NCI-H82 treated with DMSO at 0.1 percent for 48 hours (cell line): ENCODE results near the gene MRI1.
"Not testable (repeated sequence)": the region's sequence is repeated elsewhere in the genome, so short reads cannot be mapped to it uniquely, and the experiment has no call there.

ENCODE experiments used
- DNase-seq: peaks from one replicate; lab custom pipeline; 2025; ENCODE audit not compliant: unreplicated experiment; lab: John Stamatoyannopoulos, UW

The MRI1 gene

DNA sequence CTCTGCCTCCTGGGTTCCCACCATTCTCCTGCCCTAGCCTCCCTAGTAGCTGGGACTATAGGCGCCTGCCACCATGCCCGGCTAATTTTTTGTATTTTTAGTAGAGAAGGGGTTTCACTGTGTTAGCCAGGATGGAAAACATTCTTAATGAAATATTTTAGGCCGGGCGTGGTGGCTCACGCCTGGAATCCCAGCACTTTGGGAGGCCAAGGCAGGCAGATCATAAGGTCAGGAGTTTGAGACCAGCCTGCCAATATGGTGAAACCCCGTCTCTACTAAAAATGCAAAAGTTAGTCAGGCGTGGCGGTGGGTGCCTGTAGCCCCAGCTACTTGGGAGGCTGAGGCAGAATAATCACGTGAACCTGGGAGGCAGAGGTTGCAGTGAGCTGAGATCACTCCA lies 29.0 kb downstream of the MRI1 start:
- DNase-seq: not testable (repeated sequence)

GRCh38 chr19:13794398-13794756 lies 30.1 kb downstream of the MRI1 start:
- DNase-seq: no peak

GRCh38 chr19:13794757-13795589 lies 30.7 kb downstream of the MRI1 start, which contains the start of gene ZSWIM4:
ZSWIM4 (plus strand) TSS chr19:13795443; CDS start chr19:13795649, 206 bp downstream.
- DNase-seq: peak; percentile 99

- DNase-seq: no peak
Measured at GRCh38 chr19:13795595-13796300, 31.4 kb downstream of the MRI1 start.

- DNase-seq: no peak
Measured at GRCh38 chr19:13796301-13797057, 32.2 kb downstream of the MRI1 start.

GRCh38 chr19:13797058-13797440 lies 32.7 kb downstream of the MRI1 start:
- DNase-seq: no peak

DNA sequence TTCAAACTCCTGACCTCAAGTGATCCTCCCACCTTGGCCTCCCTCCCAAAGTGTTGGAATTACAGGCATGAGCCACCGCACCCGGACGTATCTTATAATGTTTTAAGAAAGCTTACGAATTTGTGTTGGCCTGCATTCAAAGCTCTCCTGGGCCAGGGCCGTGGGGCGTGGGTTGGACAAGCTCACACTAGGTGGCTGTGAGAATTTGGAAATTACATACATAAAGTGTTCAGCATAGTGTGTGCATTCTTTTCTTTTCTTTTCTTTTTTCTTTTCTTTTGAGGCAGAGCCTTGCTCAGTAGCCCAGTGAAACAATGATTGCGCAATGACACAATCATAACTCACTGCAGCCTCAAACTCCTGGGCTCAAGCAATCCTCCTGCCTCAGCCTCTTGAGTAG lies 33.5 kb downstream of the MRI1 start:
- DNase-seq: no peak

DNA sequence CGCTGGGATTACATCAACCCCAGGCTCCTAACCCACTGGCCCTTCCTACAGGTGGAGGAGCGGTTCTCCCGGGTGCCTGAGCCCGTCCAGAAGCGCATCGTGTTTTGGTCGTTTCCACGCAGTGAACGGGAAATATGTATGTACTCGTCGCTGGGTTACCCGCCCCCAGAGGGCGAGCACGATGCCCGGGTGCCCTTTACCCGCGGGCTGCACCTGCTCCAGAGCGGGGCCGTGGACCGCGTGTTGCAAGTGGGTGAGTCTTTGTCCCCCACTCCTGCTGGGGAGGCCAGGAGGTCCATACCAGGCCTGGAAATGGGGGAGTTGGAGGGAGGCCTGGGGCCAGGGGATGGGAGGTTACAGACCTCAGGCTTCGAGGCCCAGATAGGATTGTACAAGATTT lies 35.3 kb downstream of the MRI1 start:
- DNase-seq: no peak

- no peak for DNase-seq
Measured at GRCh38 chr19:13803038-13803437, 38.7 kb downstream of the MRI1 start.

GRCh38 chr19:13804830-13805683 lies 40.7 kb downstream of the MRI1 start:
- DNase-seq: no peak

GRCh38 chr19:13806728-13807127 lies 42.4 kb downstream of the MRI1 start:
- no peak for DNase-seq

DNA sequence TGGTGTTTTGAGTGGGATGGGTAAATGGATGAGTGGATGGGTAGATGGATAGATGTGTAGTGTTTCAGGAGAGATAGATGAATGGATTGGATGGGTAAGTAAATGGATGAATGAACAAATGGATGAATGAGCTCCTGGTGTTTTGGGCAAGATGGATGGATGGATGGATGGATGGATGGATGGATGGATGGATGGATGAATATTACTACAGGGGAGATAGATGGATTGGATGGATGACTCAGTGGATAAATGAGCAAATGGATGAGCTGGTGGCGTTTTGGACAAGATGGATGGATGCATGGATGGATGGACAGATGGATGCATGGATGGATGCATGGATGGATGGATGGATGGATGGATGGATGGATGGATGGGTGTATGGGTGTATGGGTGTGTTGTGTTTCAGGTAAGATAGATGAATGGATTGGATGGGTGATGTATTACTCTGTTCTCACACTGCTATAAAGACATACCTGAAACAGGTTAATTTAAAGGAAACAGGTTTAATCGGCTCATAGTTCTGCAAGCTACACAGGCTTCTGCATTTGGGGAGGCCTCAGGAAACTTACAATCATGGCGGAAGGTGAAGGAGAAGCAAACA lies 43.2 kb downstream of the MRI1 start:
- DNase-seq: no peak

- no peak for DNase-seq
Measured at GRCh38 chr19:13808856-13809255, 44.5 kb downstream of the MRI1 start.

GRCh38 chr19:13812544-13812943 lies 48.2 kb downstream of the MRI1 start:
- no peak for DNase-seq

- no peak for DNase-seq
Measured at GRCh38 chr19:13813147-13813546, 48.8 kb downstream of the MRI1 start.

DNA sequence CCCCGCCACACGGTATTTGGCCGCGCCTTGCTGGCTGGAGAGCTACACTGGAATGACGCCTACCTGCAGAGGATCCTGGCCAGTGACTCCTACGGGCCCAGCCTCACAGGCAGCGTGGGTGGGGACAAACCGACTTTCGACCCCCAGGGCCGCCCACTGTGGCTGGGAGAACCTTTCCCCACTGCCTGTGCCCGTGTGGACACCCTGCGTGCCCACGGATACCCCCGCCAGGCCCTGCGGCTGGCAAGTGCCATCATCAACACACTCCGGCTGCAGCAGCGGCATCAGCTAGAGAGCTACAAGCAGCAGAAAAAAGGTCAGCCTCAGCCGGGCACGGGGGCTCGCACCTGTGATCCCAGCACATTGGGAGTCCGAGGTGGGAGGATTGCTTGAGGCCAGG lies 50.2 kb downstream of the MRI1 start:
- no peak for DNase-seq

DNA sequence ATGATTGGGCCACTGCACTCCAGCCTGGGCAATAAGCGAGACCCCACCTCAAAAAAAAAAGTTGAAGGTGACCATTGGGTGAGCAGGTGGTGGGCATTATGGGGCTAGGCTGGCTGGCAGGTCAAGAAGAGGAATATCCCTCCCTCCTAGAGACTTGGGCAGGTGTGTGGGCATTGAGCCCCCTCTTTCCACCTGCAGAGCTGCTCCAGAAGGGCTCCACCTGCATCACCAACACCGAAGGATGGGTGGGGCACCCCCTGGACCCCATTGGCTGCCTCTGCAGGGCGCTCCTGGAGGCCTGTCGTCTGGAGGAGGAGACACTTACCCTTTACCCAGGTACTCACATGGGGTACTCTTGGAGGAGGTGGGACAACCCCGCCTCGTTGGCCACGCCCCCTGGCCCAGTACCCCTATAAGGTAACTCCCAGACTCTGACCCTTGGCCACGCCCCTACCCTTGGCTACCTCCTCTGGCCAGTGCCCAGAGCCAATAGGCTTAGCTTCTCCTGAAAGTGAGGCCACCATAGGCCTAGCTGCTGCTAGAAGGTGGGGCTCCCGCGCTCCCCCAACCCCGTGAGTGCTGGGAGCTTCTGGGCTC lies 52.8 kb downstream of the MRI1 start:
- DNase-seq: no peak

DNA sequence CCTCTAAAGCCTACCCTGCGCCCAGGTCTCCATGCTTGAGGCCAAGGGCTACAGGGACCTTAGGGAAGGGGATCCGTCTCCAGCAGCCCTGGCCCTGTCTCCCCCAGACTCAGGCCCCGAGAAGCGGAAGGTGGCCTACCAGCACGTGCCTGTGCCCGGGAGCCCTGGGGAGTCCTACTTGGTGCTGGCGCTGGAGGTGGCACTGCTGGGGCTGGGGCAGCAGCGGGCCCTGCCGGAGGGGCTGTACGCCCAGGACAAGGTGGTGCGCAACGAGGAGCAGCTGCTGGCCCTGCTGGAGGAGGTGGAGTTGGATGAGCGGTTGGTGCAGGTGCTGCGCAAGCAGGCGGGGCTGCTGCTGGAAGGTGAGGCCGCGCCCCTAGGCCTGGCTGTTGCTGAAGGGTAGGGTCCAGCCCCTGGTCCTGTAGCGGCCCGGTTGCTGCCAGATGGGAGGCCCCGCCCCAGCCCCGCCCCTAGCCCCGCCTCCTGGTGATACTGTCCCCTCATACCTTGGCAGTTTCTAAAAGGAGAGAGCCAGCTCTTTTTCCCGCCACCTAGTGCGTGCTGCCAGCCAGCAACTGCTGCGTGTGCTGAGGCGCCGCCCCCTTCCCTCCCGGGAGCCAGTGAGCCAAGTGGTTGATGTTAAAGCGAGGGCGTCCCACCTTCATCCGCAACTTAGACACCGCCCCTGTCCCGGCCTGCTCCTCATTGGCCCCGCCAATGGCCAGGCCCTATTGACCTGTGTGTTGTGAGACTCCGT lies 53.5 kb downstream of the MRI1 start:
- DNase-seq: no peak

- no peak for DNase-seq
Measured at GRCh38 chr19:13819238-13819637, 54.9 kb downstream of the MRI1 start.
